ENCODE data around the gene SLITRK4.
A peak's percentile ranks its signal among the peaks of the same experiment; 100 is the strongest.

The SLITRK4 gene

GRCh38 chrX:143636831-143637230, 930 bp upstream of the SLITRK4 start:
- H3K4me3 ChIP-seq (ENCODE audit: severe bottlenecking), result no peak overlapping the region
- no peak for ATAC-seq (ENCODE audit: low read depth)
- DNase-seq (ENCODE audit: low spot score), result no peak
- H3K4me1 ChIP-seq (ENCODE audit: insufficient read depth, poor library complexity, severe bottlenecking), result no peaks in the 10 kb centered on the region
- TF ChIP-seq, protein P1, sequence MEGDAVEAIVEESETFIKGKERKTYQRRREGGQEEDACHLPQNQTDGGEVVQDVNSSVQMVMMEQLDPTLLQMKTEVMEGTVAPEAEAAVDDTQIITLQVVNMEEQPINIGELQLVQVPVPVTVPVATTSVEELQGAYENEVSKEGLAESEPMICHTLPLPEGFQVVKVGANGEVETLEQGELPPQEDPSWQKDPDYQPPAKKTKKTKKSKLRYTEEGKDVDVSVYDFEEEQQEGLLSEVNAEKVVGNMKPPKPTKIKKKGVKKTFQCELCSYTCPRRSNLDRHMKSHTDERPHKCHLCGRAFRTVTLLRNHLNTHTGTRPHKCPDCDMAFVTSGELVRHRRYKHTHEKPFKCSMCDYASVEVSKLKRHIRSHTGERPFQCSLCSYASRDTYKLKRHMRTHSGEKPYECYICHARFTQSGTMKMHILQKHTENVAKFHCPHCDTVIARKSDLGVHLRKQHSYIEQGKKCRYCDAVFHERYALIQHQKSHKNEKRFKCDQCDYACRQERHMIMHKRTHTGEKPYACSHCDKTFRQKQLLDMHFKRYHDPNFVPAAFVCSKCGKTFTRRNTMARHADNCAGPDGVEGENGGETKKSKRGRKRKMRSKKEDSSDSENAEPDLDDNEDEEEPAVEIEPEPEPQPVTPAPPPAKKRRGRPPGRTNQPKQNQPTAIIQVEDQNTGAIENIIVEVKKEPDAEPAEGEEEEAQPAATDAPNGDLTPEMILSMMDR (IDR thresholded peaks at IDR 0.05; ENCODE audit: poor library complexity, severe bottlenecking), result no peak
- no peaks in the 10 kb centered on the region for H3K9me3 ChIP-seq (ENCODE audit: severe bottlenecking)
- no peak overlapping the region for H3K27ac ChIP-seq (ENCODE audit: poor library complexity, severe bottlenecking)
- peaks cover 29% of the 10 kb centered on the region for H3K27me3 ChIP-seq (ENCODE audit: insufficient read depth, poor library complexity, severe bottlenecking)
- H3K36me3 ChIP-seq (ENCODE audit: low read depth), result no peaks in the 10 kb centered on the region

- Histone ChIP-seq H3K4me3 (ENCODE audit: severe bottlenecking) (peak overlapping the region; percentile 13), H3K9me3 (ENCODE audit: severe bottlenecking) (no peaks in the 10 kb centered on the region)
Measured at GRCh38 chrX:143634663-143635455, 1.0 kb downstream of the SLITRK4 start.

DNA sequence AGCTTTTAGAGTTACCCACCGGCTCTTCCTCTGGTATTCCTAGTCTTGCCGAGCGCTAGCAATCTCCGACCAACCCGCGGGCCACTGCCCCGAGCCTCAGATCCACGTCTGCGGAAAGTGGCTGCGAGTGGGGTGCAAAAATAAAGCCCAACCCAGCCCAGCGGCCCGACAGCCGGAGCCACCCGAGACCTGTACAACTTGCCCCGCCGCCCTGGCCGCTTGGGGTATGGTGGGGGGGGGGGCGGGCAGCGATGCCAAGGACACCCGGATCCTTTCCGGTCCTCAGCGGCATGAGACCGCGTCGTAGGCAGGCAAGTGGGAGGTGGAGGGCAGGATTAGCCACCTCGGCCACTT, 1.6 kb downstream of the SLITRK4 start:
- Histone ChIP-seq H3K4me3 (ENCODE audit: severe bottlenecking) (peak overlapping the region; percentile 13), H3K36me3 (ENCODE audit: low read depth) (no peaks in the 10 kb centered on the region), H3K9me3 (ENCODE audit: severe bottlenecking) (no peaks in the 10 kb centered on the region), H3K27me3 (ENCODE audit: insufficient read depth, poor library complexity, severe bottlenecking) (peaks cover 29% of the 10 kb centered on the region), H3K4me1 (ENCODE audit: insufficient read depth, poor library complexity, severe bottlenecking) (no peaks in the 10 kb centered on the region), H3K27ac (ENCODE audit: poor library complexity, severe bottlenecking) (no peak overlapping the region)
- TF ChIP-seq, protein P1 (IDR thresholded peaks at IDR 0.05; ENCODE audit: poor library complexity, severe bottlenecking), result no peak
- no peak for ATAC-seq (ENCODE audit: low read depth)
- DNase-seq (ENCODE audit: low spot score), result no peak

More at GRCh38 chrX:143634663-143635455, 1.0 kb downstream of the SLITRK4 start:
- TF ChIP-seq, protein P1 (IDR thresholded peaks at IDR 0.05; ENCODE audit: poor library complexity, severe bottlenecking), result no peak
- H3K4me1 ChIP-seq (ENCODE audit: insufficient read depth, poor library complexity, severe bottlenecking), result no peaks in the 10 kb centered on the region
- DNase-seq (ENCODE audit: low spot score) (no peak), ATAC-seq (ENCODE audit: low read depth) (no peak)
- no peak overlapping the region for H3K27ac ChIP-seq (ENCODE audit: poor library complexity, severe bottlenecking)
- H3K27me3 ChIP-seq (ENCODE audit: insufficient read depth, poor library complexity, severe bottlenecking), result peaks cover 29% of the 10 kb centered on the region
- H3K36me3 ChIP-seq (ENCODE audit: low read depth), result no peaks in the 10 kb centered on the region

- Histone ChIP-seq H3K4me1 (ENCODE audit: insufficient read depth, poor library complexity, severe bottlenecking) (no peaks in the 10 kb centered on the region), H3K27ac (ENCODE audit: poor library complexity, severe bottlenecking) (no peak overlapping the region), H3K4me3 (ENCODE audit: severe bottlenecking) (no peak overlapping the region), H3K36me3 (ENCODE audit: low read depth) (no peaks in the 10 kb centered on the region), H3K9me3 (ENCODE audit: severe bottlenecking) (no peaks in the 10 kb centered on the region), H3K27me3 (ENCODE audit: insufficient read depth, poor library complexity, severe bottlenecking) (peaks cover 29% of the 10 kb centered on the region)
- ATAC-seq (ENCODE audit: low read depth) (peak; percentile 35; the same call in 1 of the 3 replicates), DNase-seq (ENCODE audit: low spot score) (no peak)
- TF ChIP-seq, protein P1 (IDR thresholded peaks at IDR 0.05; ENCODE audit: poor library complexity, severe bottlenecking), result no peak
Measured at GRCh38 chrX:143633461-143634308, 2.2 kb downstream of the SLITRK4 start.

All from RWPE2 (cell line).